B cell (primary cell): Measurements from ENCODE around the gene ETV6.

Experiments
- EZH2 ChIP-seq: IDR thresholded peaks from 2 replicates; pipeline ENCODE4 v1.6.1; 2012; ENCODE audit warnings: borderline replicate concordance, low read depth, mild to moderate bottlenecking, moderate library complexity, low read length; ENCODE audit not compliant: insufficient read depth, poor library complexity, severe bottlenecking
- TF ChIP-seq, protein P1 (sequence below): fragments of 200-600 bp; IDR thresholded peaks from one replicate; pipeline ENCODE4 v1.8.0; 2022; ENCODE audit warnings: antibody characterized with exemption, mild to moderate bottlenecking

DNA sequence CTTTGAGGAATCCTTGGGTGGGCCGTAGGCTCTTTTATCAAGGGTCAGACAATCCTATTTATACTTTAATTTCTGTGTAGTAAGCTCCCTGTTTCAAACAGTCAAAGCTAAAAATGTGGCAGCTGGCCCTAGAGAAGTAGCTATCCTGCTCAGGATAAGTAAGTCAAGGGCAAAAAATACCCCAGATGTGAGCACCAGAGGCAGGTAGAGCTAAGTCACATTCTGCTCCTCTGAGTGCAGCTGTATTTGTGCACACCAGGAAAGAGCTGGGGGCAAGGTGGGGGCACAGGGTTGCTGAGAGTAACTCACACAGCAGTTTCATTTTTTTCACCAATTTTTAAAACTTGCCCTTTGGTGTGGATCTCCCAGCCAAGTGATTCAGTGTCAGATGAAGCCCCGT is 5.3 kb downstream of the ETV6 start:
- TF ChIP-seq, protein P1, sequence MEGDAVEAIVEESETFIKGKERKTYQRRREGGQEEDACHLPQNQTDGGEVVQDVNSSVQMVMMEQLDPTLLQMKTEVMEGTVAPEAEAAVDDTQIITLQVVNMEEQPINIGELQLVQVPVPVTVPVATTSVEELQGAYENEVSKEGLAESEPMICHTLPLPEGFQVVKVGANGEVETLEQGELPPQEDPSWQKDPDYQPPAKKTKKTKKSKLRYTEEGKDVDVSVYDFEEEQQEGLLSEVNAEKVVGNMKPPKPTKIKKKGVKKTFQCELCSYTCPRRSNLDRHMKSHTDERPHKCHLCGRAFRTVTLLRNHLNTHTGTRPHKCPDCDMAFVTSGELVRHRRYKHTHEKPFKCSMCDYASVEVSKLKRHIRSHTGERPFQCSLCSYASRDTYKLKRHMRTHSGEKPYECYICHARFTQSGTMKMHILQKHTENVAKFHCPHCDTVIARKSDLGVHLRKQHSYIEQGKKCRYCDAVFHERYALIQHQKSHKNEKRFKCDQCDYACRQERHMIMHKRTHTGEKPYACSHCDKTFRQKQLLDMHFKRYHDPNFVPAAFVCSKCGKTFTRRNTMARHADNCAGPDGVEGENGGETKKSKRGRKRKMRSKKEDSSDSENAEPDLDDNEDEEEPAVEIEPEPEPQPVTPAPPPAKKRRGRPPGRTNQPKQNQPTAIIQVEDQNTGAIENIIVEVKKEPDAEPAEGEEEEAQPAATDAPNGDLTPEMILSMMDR, result no peak
- no peak for TF ChIP-seq EZH2
